Measurements from ENCODE around the gene TOX4.

Gene TOX4

GRCh38 chr14:21503376-21503775 is 26.4 kb downstream of the TOX4 start:
- no peak for DNase-seq

DNA sequence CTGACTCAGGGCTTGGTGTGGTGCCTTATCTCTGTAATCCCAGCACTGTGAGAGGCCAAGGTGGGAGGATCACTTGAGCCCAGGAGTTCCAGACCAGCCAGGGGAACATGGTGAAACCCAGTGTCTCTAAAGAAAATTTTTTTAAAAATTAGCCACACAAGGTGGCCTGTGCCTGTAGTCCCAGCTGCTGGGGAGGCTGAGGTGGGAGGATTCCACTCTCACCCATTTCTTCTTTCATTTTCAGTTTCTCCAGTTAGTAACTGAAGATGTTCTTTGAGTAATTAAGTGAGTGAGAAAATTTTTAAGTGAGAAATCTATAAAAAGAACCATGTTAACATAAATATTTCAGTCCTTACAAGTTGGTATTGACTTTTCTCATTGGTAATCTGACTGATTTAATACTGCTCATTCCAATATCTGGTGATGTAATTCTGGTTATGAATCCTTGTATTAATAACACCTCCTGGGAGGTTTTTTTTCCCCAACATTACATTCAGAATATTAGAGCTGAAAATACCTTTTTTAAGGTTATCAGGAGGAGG is 28.1 kb downstream of the TOX4 start:
- DNase-seq: no peak

GRCh38 chr14:21506557-21506956 is 29.6 kb downstream of the TOX4 start:
- DNase-seq: no peak

DNA sequence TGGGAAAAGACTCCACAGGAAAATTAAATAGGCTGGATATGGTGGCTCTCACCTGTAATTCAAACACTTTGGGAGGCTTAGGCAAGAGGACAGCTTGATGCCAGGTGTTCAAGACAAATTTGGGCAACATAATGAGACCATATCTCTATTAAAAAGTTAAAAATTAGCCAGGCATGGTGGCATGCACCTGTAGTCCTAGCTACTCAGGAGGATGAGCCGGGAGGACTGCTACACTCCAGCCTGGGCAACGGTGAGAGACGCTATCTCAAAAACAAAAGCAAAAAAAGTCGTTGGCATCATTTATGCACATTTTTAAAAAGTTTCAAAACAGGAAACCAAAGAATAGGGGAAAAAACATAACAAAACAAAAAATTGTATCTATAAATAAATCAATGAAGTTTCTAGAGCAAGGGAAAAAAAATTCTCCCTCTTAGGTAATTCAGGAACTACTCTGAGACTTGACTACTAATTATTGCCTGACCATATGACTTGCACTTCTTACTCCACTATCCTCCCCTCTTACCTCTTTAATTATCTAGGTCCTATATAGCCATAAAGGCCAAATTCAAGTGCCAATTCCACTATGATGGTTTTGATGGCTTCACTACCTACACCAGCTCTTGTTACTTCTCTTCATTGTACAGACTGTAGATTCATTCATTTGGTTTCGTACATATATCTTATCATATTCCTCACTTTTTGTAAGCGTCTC is 32.6 kb downstream of the TOX4 start:
- DNase-seq: no peak

DNA sequence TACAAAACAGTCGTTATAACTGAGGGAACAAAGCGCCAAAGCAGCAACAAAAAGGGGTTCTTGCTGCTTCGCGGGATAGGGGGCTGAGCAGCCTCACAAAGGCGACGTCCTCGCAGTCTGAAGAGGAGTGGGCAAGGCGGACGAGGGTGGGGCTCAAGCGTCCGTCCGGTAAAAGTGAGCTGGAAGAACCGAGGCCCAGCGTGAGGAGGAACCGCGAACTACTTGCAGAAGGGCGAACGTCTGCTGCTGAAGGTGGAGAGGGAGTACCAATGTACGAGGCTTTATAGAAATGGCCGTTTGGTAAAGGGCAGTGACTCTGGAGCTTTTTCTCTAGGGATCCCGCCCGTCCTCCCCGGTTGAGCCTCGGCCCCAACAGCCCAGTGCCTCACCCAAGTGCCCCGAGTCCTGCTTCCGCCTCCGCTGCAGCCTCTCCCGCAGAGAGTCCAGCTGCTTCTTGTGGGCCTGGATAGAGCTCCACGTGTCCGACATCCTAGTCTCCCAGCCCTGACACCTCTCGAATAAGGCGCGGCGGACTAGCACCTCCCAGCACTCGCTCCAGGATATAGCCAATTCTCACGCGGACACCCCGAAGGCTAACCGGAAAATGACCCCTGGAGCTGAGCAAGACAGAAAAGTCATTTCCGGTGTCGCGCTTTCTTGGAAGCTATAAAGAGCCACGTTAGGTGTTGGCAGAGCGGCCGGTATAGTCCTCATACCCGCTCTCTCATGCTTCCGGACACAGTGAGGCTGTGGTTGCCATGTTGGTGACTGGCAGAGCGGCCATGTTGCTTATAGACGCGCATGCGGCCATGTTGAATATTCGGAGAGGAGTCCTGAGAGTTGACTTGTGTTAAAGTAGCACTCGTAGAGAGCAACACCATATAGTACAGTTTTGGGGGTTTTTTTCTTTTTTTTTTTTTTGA is 34.0 kb downstream of the TOX4 start, which contains the start of gene METTL3:
METTL3 (minus strand) TSS at position 606 of the 923 bp plus-strand sequence; CDS start at position 489, 117 bp downstream.
- peak; percentile 96 to 99 for DNase-seq

GRCh38 chr14:21514341-21514740 is 37.3 kb downstream of the TOX4 start:
- no peak for DNase-seq

- DNase-seq: no peak
Observed at GRCh38 chr14:21518725-21519124, 41.7 kb downstream of the TOX4 start.

- no peak for DNase-seq
Observed at GRCh38 chr14:21520767-21521166, 43.8 kb downstream of the TOX4 start.

GRCh38 chr14:21521501-21521900 is 44.5 kb downstream of the TOX4 start:
- no peak for DNase-seq

DNA sequence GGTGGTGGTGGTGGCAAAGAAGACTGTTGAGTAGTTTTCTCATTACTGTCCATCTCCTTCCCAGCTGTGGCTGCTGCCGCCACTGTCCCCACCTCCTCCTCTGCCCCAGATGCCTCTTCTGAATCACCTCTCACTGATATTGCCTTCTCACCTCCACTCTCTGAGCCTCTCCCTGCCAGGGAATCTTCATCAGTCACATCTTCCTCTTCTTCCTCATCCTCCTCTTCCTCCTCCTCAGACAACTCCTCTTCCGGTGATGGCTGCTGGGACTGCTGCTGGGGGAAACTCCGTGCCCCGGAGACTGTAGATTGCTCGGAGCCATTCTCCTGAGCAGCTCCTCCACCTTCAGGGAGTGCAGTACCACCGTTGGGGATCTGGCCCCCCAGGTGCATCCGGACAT is 46.2 kb downstream of the TOX4 start:
- DNase-seq: no peak

GRCh38 chr14:21524575-21525490 is 47.8 kb downstream of the TOX4 start:
- DNase-seq: no peak

GRCh38 chr14:21525571-21525961 is 48.6 kb downstream of the TOX4 start:
- DNase-seq: no peak

- peak; percentile 30 to 82 for DNase-seq
Observed at GRCh38 chr14:21525962-21526671, 49.1 kb downstream of the TOX4 start, which contains the start of gene SALL2. SALL2 (minus strand) TSS chr14:21526346; CDS start chr14:21526127, 219 bp downstream.

DNA sequence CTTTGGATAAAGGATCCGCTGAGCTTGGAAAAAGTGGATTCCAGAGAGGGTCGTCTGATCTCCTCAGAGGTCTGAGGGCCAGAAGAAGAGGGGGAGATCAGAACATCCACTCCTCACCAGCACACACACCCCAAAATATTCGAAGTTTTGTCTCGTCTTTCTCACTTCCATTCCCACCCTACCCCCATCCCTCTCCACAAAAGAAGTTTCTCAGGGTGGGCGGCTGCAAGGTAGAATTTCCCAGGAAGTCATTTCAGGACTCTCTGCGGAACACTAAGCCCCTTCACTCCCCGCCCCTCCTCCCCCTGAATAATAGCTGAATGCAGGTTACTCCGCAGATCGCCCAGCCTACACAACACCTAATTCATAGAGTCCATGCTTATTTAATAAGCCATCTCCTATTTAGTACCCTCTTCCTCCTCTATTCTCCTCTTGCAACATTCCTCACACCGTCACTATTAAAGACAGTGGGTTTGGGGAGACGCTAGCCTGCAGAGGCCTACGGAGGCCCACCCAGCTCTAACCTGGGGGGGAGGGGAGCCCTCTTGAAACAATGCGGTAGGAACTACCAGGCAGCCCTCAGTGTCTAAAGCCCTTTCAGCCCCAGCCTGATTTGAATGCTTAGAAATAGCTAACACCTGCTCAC is 49.8 kb downstream of the TOX4 start:
- no peak for DNase-seq

- DNase-seq: no peak
Observed at GRCh38 chr14:21527318-21527679, 50.3 kb downstream of the TOX4 start.

DNA sequence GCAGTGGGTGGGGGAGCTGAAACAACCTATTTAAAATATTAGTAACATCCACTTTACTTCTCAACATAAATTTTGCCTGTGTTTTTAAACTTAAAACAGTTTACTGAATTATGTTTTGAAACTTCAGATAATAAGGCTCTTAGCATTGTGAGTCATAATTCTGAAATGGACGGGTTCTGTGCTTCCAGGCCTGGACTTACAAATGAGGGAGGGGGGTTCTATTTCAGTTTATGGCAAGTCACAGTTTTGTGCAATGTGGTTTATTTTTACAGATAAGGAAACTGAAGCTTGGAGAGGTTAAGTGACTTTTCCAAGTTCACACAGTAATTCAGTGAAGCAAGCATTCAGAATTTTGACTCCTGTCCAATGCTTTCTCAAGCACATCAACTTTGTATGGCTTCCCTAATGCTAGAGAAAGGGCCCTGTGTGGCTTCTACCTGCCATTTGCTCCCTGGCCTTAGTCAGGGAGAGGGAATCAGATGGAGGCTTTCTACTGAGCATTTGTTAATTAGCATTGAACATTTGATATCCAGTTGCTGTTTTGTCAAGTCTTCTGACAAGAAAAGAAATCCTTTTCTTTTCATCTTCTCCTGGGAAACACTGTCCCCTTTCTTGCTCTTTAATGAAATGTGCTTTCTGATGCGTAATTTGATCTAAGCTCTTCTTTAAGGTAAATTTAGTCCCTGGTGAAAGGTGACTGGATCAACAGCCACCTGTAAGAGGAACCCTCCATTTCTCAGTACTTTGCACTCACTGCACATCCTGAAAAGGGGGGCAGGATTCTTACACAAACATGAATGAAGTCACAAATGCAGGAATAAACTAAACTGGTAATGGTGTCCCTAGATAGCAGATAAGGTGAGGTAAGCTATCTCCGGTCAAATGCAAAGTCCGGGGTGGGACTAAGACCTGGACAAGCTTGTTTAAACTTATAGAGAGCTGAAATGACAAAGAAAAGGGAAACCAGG is 51.7 kb downstream of the TOX4 start:
- no peak for DNase-seq

- DNase-seq: no peak
Observed at GRCh38 chr14:21529515-21529914, 52.5 kb downstream of the TOX4 start.

GRCh38 chr14:21533294-21533693 is 56.3 kb downstream of the TOX4 start:
- no peak for DNase-seq

- DNase-seq: no peak
Observed at GRCh38 chr14:21534576-21534975, 57.6 kb downstream of the TOX4 start.

All from NCI-H446 (cell line).